NT2/D1 (cell line): ENCODE measurements around the gene HAPSTR1.

Experiments used
- DNase-seq: peaks from one replicate; pipeline ENCODE4 v3.0.0-alpha.2; 2011; ENCODE audit warnings: low read depth, low spot score
- H3K27me3 ChIP-seq: 2 replicates; pipeline ENCODE4 v1.6.0; 2011; ENCODE audit warnings: mild to moderate bottlenecking; ENCODE audit not compliant: insufficient read length, insufficient read depth
- H3K36me3 ChIP-seq: 2 replicates; pipeline ENCODE4 v1.6.1; 2011; ENCODE audit warnings: mild to moderate bottlenecking, low read length, mixed read lengths; ENCODE audit not compliant: insufficient read depth, insufficient read length
- H3K4me1 ChIP-seq: 2 replicates; pipeline ENCODE4 v1.5.1; 2011; ENCODE audit not compliant: insufficient read depth, insufficient read length
- H3K4me3 ChIP-seq: 2 replicates; pipeline ENCODE4 v1.5.1; 2011; ENCODE audit warnings: low read depth; ENCODE audit not compliant: insufficient read length
- H3K9ac ChIP-seq: 2 replicates; pipeline ENCODE4 v1.6.0; 2011; ENCODE audit warnings: low read depth; ENCODE audit not compliant: insufficient read length
- H3K9me3 ChIP-seq: 2 replicates; pipeline ENCODE4 v1.5.1; 2011; ENCODE audit warnings: mild to moderate bottlenecking, low read length; ENCODE audit not compliant: insufficient read depth
- SUZ12 ChIP-seq: IDR thresholded peaks from 2 replicates; pipeline ENCODE4 v1.6.1; 2011; ENCODE audit not compliant: insufficient read length, insufficient read depth; ENCODE audit errors: extremely low read depth
- YY1 ChIP-seq: IDR thresholded peaks from 2 replicates; pipeline ENCODE4 v1.6.1; 2011; ENCODE audit not compliant: insufficient read length, insufficient read depth
- ZNF274 ChIP-seq: IDR thresholded peaks from 2 replicates; pipeline ENCODE4 v1.6.1; 2011; ENCODE audit warnings: mild to moderate bottlenecking, low read depth, low read length

Gene HAPSTR1

DNA sequence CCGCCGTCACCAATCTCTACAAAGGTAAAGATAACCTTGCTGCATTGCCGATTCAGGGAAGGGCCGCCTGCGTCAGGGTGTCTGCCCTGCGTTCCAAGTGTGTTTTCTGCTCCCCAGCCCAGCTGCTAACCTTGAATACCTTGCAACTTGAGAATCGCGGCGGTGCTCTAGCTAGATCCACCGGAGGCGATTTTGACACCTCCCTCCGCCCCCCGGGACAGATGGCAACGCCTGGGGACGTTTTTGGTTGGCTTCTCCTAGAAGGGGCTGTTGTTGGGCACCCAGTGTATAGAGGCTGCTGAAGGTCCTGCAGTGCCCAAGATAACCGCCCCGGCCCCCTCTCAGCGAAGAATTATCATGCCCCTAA lies 1.5 kb downstream of the HAPSTR1 start:
- Histone ChIP-seq H3K36me3 (peaks cover 52% of the 10 kb centered on the region), H3K4me1 (no peaks in the 10 kb centered on the region), H3K27me3 (no peaks in the 10 kb centered on the region), H3K9me3 (no peaks in the 10 kb centered on the region), H3K9ac (peak overlapping the region; percentile 100), H3K4me3 (peak overlapping the region; percentile 99)
- TF ChIP-seq YY1 (no peak), ZNF274 (no peak), SUZ12 (no peak)
- DNase-seq, result no peak

- H3K27me3 ChIP-seq, result no peaks in the 10 kb centered on the region
- peak overlapping the region; percentile 99 for H3K4me3 ChIP-seq
- TF ChIP-seq YY1 (no peak), SUZ12 (no peak), ZNF274 (no peak)
- no peaks in the 10 kb centered on the region for H3K9me3 ChIP-seq
- peak overlapping the region; percentile 100 for H3K9ac ChIP-seq
- no peak for DNase-seq
- H3K36me3 ChIP-seq, result peaks cover 63% of the 10 kb centered on the region
- peaks cover 2% of the 10 kb centered on the region for H3K4me1 ChIP-seq
These were observed 2.8 kb downstream of the HAPSTR1 start for GRCh38 chr16:9094011-9094846.

GRCh38 chr16:9095171-9095570 lies 3.7 kb downstream of the HAPSTR1 start:
- no peak overlapping the region for H3K9ac ChIP-seq

DNA sequence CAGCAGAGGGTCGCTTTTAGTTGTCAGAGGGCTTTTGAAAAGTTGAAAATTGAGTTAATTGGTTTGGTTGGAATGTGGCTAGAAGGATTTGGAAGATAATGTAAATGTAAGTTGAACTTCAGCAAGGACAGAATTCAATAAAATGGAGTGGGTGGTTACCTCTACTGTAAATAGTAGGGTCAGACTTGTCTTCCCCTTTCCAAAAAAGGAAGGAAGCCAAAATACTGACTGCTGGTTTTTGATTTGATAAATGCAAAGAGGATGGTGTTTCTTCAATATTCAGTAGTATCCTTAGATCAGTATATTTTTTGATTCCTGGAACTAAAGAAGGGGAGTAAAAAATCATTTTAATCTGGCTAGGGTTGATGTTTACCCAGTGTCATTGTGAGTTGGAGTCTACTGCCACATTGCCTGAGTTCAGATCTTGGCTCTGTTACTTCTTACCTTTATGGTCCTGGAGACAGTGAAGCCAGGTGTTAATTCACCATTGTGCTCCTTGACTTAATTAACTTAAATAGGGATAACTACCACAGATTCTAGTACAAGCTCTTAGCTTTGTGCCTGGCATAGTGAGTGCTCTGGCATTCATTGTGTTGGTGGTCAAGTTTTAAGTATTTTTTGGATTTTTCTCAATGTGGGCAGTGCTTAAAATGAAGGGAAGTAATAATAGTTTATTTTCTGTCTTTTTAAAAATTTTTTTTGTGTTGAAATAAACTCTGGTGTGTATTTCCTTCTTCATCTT lies 4.4 kb downstream of the HAPSTR1 start:
- Histone ChIP-seq H3K4me3 (no peak overlapping the region), H3K36me3 (peaks cover 75% of the 10 kb centered on the region), H3K9me3 (no peaks in the 10 kb centered on the region), H3K4me1 (peaks cover 2% of the 10 kb centered on the region), H3K27me3 (no peaks in the 10 kb centered on the region), H3K9ac (no peak overlapping the region)
- no peak for DNase-seq
- TF ChIP-seq ZNF274 (no peak), SUZ12 (no peak), YY1 (no peak)

More at GRCh38 chr16:9095171-9095570, 3.7 kb downstream of the HAPSTR1 start:
- H3K4me1 ChIP-seq, result peaks cover 2% of the 10 kb centered on the region
- no peaks in the 10 kb centered on the region for H3K9me3 ChIP-seq
- TF ChIP-seq YY1 (no peak), ZNF274 (no peak), SUZ12 (no peak)
- H3K36me3 ChIP-seq, result peaks cover 71% of the 10 kb centered on the region
- no peak for DNase-seq
- no peak overlapping the region for H3K4me3 ChIP-seq
- no peaks in the 10 kb centered on the region for H3K27me3 ChIP-seq

DNA sequence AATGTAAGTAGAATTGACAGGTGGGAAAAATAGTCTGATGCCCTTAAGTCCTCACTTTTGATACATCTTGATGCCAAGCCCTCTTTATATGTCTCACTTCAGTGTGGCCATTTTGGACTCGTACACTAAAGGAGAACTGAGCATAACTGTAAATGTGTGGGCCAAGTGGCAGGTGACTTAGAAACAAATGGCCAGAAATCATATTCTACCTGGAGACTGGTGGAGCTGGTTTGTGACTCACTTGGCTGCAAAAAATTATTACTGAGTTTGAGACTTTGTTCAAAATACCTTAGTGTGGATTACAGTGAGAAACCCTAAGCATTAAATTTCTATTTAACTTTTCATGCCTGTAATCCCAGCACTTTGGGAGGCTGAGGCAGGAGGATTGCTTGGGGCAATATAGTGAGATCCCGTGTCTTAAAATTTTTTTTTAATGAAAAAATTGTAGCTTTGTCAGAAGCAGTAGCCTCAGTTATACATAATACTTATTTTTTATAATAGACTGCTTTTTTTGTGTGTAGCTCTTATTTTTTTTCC lies 5.0 kb downstream of the HAPSTR1 start:
- peaks cover 2% of the 10 kb centered on the region for H3K4me1 ChIP-seq
- no peak for DNase-seq
- no peaks in the 10 kb centered on the region for H3K9me3 ChIP-seq
- TF ChIP-seq SUZ12 (no peak), ZNF274 (no peak), YY1 (no peak)
- no peak overlapping the region for H3K4me3 ChIP-seq
- peaks cover 80% of the 10 kb centered on the region for H3K36me3 ChIP-seq
- no peak overlapping the region for H3K9ac ChIP-seq
- no peaks in the 10 kb centered on the region for H3K27me3 ChIP-seq

DNA sequence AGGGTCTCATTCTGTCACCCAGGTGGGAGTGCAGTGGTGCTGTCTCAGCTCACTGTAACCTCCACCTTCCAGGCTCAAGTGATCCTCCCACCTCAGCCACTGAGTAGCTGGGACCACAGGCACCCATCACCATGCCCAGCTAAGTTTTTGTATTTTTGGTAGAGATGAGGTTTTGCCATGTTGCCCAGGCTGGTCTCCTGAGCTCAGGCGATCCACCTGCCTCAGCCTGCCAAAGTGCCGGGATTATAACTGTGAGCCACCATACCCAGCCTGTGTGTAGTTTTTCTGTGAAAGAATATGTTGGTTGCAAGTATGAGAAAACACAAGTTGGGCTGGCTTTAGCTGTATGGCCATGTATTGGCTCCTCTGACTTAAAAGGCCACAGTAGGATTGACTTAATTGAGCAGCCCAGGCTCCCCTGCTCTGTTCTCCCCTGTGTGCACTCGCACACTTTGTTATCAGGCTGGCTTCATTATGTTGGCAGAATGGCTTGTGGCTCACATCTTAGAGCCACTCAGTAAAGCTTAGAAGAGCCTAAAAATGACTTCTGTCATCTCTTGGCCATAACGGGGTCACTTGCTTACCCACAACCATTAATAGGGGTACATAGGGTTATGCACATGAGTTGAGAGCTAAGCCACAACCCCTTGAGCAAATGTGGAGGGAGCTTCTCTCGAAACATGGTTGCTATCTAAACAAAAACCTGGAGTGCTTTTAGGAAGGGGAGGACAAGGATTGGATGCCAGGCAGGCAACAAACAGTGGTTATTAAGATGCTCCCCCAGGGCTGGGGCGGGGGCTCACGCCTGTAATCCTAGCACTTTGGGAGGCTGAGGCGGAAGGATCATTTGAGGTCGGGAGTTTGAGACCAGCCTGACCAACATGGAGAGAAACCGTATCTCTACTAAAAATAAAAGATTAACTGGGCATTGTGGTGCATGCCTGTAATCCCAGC lies 6.1 kb downstream of the HAPSTR1 start:
- DNase-seq, result no peak
- TF ChIP-seq SUZ12 (no peak), ZNF274 (no peak), YY1 (no peak)
- Histone ChIP-seq H3K4me3 (no peak overlapping the region), H3K27me3 (no peaks in the 10 kb centered on the region), H3K36me3 (peaks cover 86% of the 10 kb centered on the region), H3K9ac (no peak overlapping the region), H3K4me1 (peaks cover 2% of the 10 kb centered on the region), H3K9me3 (no peaks in the 10 kb centered on the region)
